SK-N-SH treated with all-trans-retinoic acid at 6 μM for 48 hours (cell line): ENCODE data around the gene MMP15.
A peak's percentile ranks its signal among the peaks of the same experiment; 100 is the strongest.

Experiments
- ATAC-seq: fragments of 200-7000 bp; cut with Tn5 transposase; 3 replicates; pipeline ENCODE4 v1.9.1; 2020; ENCODE audit warnings: mild to moderate bottlenecking, moderate library complexity
- ARNTL ChIP-seq: fragments of 450-650 bp; formaldehyde crosslinking; IDR thresholded peaks from 2 replicates; pipeline ENCODE4 v1.5.0; 2020; ENCODE audit warnings: low read depth, mild to moderate bottlenecking, moderate library complexity, borderline replicate concordance
- BACH2 ChIP-seq: fragments of 250-450 bp; sonication (Bioruptor Pico); IDR thresholded peaks from 2 replicates; pipeline ENCODE4 v1.9.0; 2021; ENCODE audit warnings: mild to moderate bottlenecking, borderline replicate concordance
- CREB5 ChIP-seq: fragments of 250-450 bp; sonication (Bioruptor Pico); IDR thresholded peaks from 2 replicates; pipeline ENCODE4 v1.5.1; 2020; ENCODE audit warnings: low read depth, mild to moderate bottlenecking, moderate library complexity
- CSDC2 ChIP-seq: fragments of 250-450 bp; sonication (Bioruptor Pico); IDR thresholded peaks from 2 replicates; pipeline ENCODE4 v1.5.0; 2020; ENCODE audit warnings: mild to moderate bottlenecking, moderate library complexity
- GLIS3 ChIP-seq: fragments of 250-450 bp; sonication (Bioruptor Pico); IDR thresholded peaks from 2 replicates; pipeline ENCODE4 v1.5.0; 2020; ENCODE audit warnings: mild to moderate bottlenecking, moderate library complexity
- OSR1 ChIP-seq: fragments of 250-450 bp; sonication (Bioruptor Pico); IDR thresholded peaks from 2 replicates; pipeline ENCODE4 v1.8.0; 2022; ENCODE audit warnings: moderate library complexity, mild to moderate bottlenecking, inconsistent platforms
- POU6F1 ChIP-seq: fragments of 250-450 bp; sonication (Bioruptor Pico); IDR thresholded peaks from 2 replicates; pipeline ENCODE4 v1.8.0; 2021; ENCODE audit warnings: low read depth, mild to moderate bottlenecking, moderate library complexity, borderline replicate concordance
- RARB ChIP-seq: fragments of 250-450 bp; sonication (Bioruptor Pico); IDR thresholded peaks from 2 replicates; pipeline ENCODE4 v1.8.0; 2021; ENCODE audit warnings: mild to moderate bottlenecking, moderate library complexity
- SNAI2 ChIP-seq: fragments of 250-450 bp; sonication (Bioruptor Pico); IDR thresholded peaks from 2 replicates; pipeline ENCODE4 v1.5.0; 2020; ENCODE audit warnings: mild to moderate bottlenecking, moderate library complexity
- TCF4 ChIP-seq: fragments of 250-450 bp; sonication (Bioruptor Pico); IDR thresholded peaks from 2 replicates; pipeline ENCODE4 v1.8.0; 2021; ENCODE audit warnings: mild to moderate bottlenecking, moderate library complexity, borderline replicate concordance
- TOX ChIP-seq: fragments of 250-450 bp; sonication (Bioruptor Pico); IDR thresholded peaks from 2 replicates; pipeline ENCODE4 v1.8.0; 2021; ENCODE audit warnings: mild to moderate bottlenecking, moderate library complexity, borderline replicate concordance
- ZFP3 ChIP-seq: fragments of 250-450 bp; sonication (Bioruptor Pico); IDR thresholded peaks from 2 replicates; pipeline ENCODE4 v1.5.0; 2020; ENCODE audit warnings: mild to moderate bottlenecking, moderate library complexity
- ZFP30 ChIP-seq: fragments of 450-650 bp; formaldehyde crosslinking; IDR thresholded peaks from 2 replicates; pipeline ENCODE4 v1.5.0; 2022; ENCODE audit warnings: mild to moderate bottlenecking, moderate library complexity
- ZNF565 ChIP-seq: fragments of 450-650 bp; formaldehyde crosslinking; conservative IDR thresholded peaks from 2 replicates; pipeline ENCODE4 v1.5.0; 2020; ENCODE audit warnings: low read depth, mild to moderate bottlenecking, moderate library complexity
- ZNF70 ChIP-seq: fragments of 450-650 bp; formaldehyde crosslinking; IDR thresholded peaks from 2 replicates; pipeline ENCODE4 v1.5.0; 2020; ENCODE audit warnings: mild to moderate bottlenecking, moderate library complexity
- ZNF8 ChIP-seq: fragments of 450-650 bp; formaldehyde crosslinking; IDR thresholded peaks from 2 replicates; pipeline ENCODE4 v1.5.0; 2020; ENCODE audit warnings: mild to moderate bottlenecking, moderate library complexity
- TF ChIP-seq, protein P1 (sequence below): fragments of 250-450 bp; sonication (Bioruptor Pico); IDR thresholded peaks from 2 replicates; pipeline ENCODE4 v1.8.0; 2020; ENCODE audit warnings: mild to moderate bottlenecking, moderate library complexity, borderline replicate concordance
- TF ChIP-seq, protein P2 (sequence below): fragments of 250-450 bp; sonication (Bioruptor Pico); IDR thresholded peaks from 2 replicates; pipeline ENCODE4 v1.5.0; 2020; ENCODE audit warnings: mild to moderate bottlenecking, moderate library complexity
- TF ChIP-seq, protein P3 (sequence below): fragments of 250-450 bp; sonication (Bioruptor Pico); IDR thresholded peaks from 2 replicates; pipeline ENCODE4 v1.5.1; 2021; ENCODE audit warnings: mild to moderate bottlenecking, moderate library complexity

MMP15 gene

DNA sequence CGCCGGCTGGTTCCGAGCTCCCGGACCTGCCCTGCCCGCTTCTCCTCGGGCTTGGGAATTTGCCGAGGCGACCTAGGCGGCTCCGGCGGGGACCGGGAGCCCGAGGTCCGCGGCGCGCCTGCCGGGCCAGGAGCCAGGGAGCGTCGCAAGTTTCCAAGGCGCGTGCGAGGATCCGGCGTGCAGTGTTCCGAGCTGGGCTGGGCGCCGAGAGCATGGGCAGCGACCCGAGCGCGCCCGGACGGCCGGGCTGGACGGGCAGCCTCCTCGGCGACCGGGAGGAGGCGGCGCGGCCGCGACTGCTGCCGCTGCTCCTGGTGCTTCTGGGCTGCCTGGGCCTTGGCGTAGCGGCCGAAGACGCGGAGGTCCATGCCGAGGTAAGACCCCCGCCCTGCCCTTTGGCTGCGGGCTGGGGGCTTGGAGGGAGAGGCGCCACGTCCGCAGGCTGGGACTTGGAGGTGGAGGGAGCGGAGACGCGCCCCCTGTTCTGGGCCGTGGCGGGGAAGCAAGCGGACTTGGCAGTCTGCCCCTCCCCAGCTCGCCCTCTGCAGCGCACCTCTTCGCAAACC is 668 bp downstream of the MMP15 start:
- ATAC-seq = peak; percentile 41
- TF ChIP-seq, protein P1, sequence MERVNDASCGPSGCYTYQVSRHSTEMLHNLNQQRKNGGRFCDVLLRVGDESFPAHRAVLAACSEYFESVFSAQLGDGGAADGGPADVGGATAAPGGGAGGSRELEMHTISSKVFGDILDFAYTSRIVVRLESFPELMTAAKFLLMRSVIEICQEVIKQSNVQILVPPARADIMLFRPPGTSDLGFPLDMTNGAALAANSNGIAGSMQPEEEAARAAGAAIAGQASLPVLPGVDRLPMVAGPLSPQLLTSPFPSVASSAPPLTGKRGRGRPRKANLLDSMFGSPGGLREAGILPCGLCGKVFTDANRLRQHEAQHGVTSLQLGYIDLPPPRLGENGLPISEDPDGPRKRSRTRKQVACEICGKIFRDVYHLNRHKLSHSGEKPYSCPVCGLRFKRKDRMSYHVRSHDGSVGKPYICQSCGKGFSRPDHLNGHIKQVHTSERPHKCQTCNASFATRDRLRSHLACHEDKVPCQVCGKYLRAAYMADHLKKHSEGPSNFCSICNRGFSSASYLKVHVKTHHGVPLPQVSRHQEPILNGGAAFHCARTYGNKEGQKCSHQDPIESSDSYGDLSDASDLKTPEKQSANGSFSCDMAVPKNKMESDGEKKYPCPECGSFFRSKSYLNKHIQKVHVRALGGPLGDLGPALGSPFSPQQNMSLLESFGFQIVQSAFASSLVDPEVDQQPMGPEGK (CRISPR knock-in tag) = no peak
- no peak for TF ChIP-seq SNAI2
- no peak for TF ChIP-seq POU6F1 (CRISPR knock-in tag)
- no peak for TF ChIP-seq GLIS3 (CRISPR knock-in tag)
- no peak for TF ChIP-seq RARB (CRISPR knock-in tag)
- no peak for TF ChIP-seq OSR1 (CRISPR knock-in tag)
- TF ChIP-seq CREB5 (CRISPR knock-in tag) = no peak
- TF ChIP-seq BACH2 (CRISPR knock-in tag) = no peak
- TF ChIP-seq CSDC2 = no peak
- no peak for TF ChIP-seq ZNF70 (CRISPR knock-in tag)
- no peak for TF ChIP-seq TOX (CRISPR knock-in tag)
- TF ChIP-seq ZNF8 = no peak
- no peak for TF ChIP-seq TCF4
- TF ChIP-seq ARNTL (CRISPR knock-in tag) = no peak
- TF ChIP-seq, protein P2, sequence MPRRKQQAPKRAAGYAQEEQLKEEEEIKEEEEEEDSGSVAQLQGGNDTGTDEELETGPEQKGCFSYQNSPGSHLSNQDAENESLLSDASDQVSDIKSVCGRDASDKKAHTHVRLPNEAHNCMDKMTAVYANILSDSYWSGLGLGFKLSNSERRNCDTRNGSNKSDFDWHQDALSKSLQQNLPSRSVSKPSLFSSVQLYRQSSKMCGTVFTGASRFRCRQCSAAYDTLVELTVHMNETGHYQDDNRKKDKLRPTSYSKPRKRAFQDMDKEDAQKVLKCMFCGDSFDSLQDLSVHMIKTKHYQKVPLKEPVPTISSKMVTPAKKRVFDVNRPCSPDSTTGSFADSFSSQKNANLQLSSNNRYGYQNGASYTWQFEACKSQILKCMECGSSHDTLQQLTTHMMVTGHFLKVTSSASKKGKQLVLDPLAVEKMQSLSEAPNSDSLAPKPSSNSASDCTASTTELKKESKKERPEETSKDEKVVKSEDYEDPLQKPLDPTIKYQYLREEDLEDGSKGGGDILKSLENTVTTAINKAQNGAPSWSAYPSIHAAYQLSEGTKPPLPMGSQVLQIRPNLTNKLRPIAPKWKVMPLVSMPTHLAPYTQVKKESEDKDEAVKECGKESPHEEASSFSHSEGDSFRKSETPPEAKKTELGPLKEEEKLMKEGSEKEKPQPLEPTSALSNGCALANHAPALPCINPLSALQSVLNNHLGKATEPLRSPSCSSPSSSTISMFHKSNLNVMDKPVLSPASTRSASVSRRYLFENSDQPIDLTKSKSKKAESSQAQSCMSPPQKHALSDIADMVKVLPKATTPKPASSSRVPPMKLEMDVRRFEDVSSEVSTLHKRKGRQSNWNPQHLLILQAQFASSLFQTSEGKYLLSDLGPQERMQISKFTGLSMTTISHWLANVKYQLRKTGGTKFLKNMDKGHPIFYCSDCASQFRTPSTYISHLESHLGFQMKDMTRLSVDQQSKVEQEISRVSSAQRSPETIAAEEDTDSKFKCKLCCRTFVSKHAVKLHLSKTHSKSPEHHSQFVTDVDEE (CRISPR knock-in tag) = no peak
- TF ChIP-seq, all 23 proteins: peak for 0

DNA sequence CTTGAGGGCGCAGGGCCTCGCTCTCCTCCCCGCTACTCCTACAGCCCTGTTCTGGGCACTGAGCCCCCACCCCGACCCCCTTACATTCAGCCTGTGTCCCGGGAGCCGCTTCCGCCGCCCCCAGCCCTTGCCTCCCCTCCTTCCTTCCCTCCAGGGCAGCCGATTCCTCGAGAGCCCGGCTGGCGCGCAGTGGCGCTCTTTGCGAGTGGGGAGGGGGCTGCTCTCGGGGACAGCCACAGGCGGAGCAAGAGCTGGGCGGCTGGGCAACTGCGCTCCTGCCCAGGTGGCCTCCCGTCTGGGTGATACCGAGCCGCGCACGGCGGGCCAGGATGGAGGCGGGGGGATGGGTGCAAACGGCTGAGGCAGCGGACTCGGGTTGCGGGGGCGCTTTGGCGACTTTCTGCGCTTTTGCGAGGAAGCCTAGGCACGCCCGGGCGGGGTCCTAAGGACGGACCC is 1.2 kb downstream of the MMP15 start:
- TF ChIP-seq, protein P3, sequence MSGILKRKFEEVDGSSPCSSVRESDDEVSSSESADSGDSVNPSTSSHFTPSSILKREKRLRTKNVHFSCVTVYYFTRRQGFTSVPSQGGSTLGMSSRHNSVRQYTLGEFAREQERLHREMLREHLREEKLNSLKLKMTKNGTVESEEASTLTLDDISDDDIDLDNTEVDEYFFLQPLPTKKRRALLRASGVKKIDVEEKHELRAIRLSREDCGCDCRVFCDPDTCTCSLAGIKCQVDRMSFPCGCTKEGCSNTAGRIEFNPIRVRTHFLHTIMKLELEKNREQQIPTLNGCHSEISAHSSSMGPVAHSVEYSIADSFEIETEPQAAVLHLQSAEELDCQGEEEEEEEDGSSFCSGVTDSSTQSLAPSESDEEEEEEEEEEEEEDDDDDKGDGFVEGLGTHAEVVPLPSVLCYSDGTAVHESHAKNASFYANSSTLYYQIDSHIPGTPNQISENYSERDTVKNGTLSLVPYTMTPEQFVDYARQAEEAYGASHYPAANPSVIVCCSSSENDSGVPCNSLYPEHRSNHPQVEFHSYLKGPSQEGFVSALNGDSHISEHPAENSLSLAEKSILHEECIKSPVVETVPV (CRISPR knock-in tag) = no peak
- TF ChIP-seq GLIS3 (CRISPR knock-in tag) (no peak), OSR1 (CRISPR knock-in tag) (no peak), ZNF565 (no peak), ZNF8 (no peak), TOX (CRISPR knock-in tag) (no peak), CREB5 (CRISPR knock-in tag) (no peak), ZFP30 (CRISPR knock-in tag) (no peak), POU6F1 (CRISPR knock-in tag) (no peak), ZFP3 (no peak), CSDC2 (no peak)
- TF ChIP-seq, protein P1 (CRISPR knock-in tag) = no peak
- no peak for ATAC-seq
